Measurements from ENCODE around the gene PLCXD3.

DNA sequence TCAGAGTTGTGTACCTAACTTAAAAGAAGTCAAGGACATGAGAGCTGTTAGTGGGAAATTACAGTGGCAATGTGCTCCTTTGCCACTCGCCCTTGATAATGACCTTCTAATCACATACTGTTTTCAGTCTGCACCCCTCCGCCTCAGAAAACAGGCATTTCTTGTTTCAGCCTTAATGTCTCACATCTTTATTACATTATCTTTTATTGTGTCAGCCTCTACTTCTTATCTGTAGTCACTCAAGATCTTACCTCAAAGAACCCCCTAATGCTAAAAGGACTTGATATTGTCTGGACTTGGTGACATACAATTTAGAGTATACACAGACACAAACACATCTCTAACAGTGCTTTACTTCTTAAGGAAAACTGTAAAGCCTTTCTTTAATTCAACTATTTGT lies 97.9 kb downstream of the PLCXD3 start:
- TF ChIP-seq, protein P1, sequence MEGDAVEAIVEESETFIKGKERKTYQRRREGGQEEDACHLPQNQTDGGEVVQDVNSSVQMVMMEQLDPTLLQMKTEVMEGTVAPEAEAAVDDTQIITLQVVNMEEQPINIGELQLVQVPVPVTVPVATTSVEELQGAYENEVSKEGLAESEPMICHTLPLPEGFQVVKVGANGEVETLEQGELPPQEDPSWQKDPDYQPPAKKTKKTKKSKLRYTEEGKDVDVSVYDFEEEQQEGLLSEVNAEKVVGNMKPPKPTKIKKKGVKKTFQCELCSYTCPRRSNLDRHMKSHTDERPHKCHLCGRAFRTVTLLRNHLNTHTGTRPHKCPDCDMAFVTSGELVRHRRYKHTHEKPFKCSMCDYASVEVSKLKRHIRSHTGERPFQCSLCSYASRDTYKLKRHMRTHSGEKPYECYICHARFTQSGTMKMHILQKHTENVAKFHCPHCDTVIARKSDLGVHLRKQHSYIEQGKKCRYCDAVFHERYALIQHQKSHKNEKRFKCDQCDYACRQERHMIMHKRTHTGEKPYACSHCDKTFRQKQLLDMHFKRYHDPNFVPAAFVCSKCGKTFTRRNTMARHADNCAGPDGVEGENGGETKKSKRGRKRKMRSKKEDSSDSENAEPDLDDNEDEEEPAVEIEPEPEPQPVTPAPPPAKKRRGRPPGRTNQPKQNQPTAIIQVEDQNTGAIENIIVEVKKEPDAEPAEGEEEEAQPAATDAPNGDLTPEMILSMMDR (conservative IDR thresholded peaks at IDR 0.05; ENCODE audit: low read length), result no peak
- TF ChIP-seq EZH2phosphoT487 (IDR thresholded peaks at IDR 0.05; ENCODE audit: borderline replicate concordance), result no peak
